ENCODE data around the gene BMP2K. TPM values are rescaled to one million over a fixed set of nuclear protein-coding genes. Genes with fewer than 3 reads are reported as not detected.

BMP2K gene
- total and polyA plus RNA-seq, 2 of the 8 experiments (the other 6 are each of a cell fraction or from before 2014, with no cell fraction given) = 15.6 to 24.1 TPM

- Histone ChIP-seq H3K56ac (replicated peaks; ENCODE audit: insufficient read length, low read depth, low read length) (no peak overlapping the region), H3K4ac (replicated peaks; ENCODE audit: insufficient read length, low read depth, low read length) (no peak overlapping the region), H3K79me1 (ENCODE audit: low read depth, low read length) (no peaks in the 10 kb centered on the region), H2BK15ac (ENCODE audit: low read length) (no peak overlapping the region), H2AK5ac (ENCODE audit: low read depth, low read length) (no peak overlapping the region), H3K9ac (replicated peaks in 1 of 4; ENCODE audit: extremely low read depth in 1 of 4, low read depth in 3 of 4, low read length in 3 of 4) (peak overlapping the region in 1 of 4 experiments; percentile 34; a peak in 1 of 7 replicates), H3K18ac (ENCODE audit: extremely low read depth, low read length) (no peak overlapping the region), H4K91ac (replicated peaks; ENCODE audit: insufficient read length, low read length) (no peak overlapping the region), H3K14ac (ENCODE audit: insufficient read length) (no peak overlapping the region), H3K23me2 (ENCODE audit: low read depth, low read length) (no peaks in the 10 kb centered on the region), H2AFZ (ENCODE audit: low read length) (no peak overlapping the region), H3K4me2 (ENCODE audit: insufficient read depth in 1 of 2, low read depth in 2 of 2, low read length in 2 of 2) (no peak overlapping the region), H3K9me3 (ENCODE audit: insufficient read depth in 2 of 2, low read depth in 1 of 2, low read length in 1 of 2) (no peaks in the 10 kb centered on the region), H3K79me2 (ENCODE audit: control insufficient read depth in 1 of 2, insufficient read depth in 2 of 2, low read length in 2 of 2) (no peaks in the 10 kb centered on the region), H3K27me3 (replicated peaks in 1 of 4; ENCODE audit: control insufficient read depth in 3 of 4, extremely low read depth in 1 of 4, insufficient read depth in 3 of 4, low read length in 3 of 4) (no peaks in the 10 kb centered on the region), H4K8ac (ENCODE audit: extremely low read depth, insufficient read depth, low read length) (no peak overlapping the region), H3K23ac (ENCODE audit: insufficient read length) (no peak overlapping the region), H3K36me3 (ENCODE audit: control insufficient read depth in 2 of 4, insufficient read depth in 4 of 4, low read length in 3 of 4) (peaks cover 0 to 10% (median 4%) of the 10 kb centered on the region in 4 experiments; a peak in 4 of 8 replicates), H4K20me1 (replicated peaks in 1 of 2; ENCODE audit: control insufficient read depth in 1 of 2, insufficient read depth in 2 of 2, low read length in 2 of 2) (peaks cover 0 to 1% of the 10 kb centered on the region in 2 experiments), H2BK20ac (ENCODE audit: low read length) (no peak overlapping the region), H3K4me3 (ENCODE audit: extremely low read depth in 1 of 4, insufficient read depth in 2 of 4, low read depth in 3 of 4, low read length in 4 of 4) (no peak overlapping the region), H3K27ac (ENCODE audit: low read depth, low read length) (no peak overlapping the region), H2BK120ac (replicated peaks; ENCODE audit: low read depth, low read length) (no peak overlapping the region), H2BK5ac (ENCODE audit: low read depth, low read length) (no peak overlapping the region), H2BK12ac (ENCODE audit: low read depth, low read length) (no peak overlapping the region), H3K4me1 (replicated peaks in 1 of 4; ENCODE audit: control insufficient read depth in 3 of 4, insufficient read depth in 4 of 4, low read length in 3 of 4) (no peaks in the 10 kb centered on the region), H4K5ac (ENCODE audit: insufficient read length, low read depth, low read length) (no peak overlapping the region)
- POLR2A ChIA-PET (ENCODE audit: partially characterized antibody) = no interaction called here
- CTCF ChIA-PET (ENCODE audit: partially characterized antibody) = interaction anchor here (0.6 kb wide), 1 partner anchor 851 kb away, joined by 3 read pairs; no protein-coding TSS in a partner anchor
- DNase-seq (ENCODE audit: low read depth in 1 of 2, low spot score in 2 of 2) (no peak), FAIRE-seq (no peak)
- 88% methylated on average over 2 of the region's 2 CpGs; no CpG with 5 or more reads in 1 of the 2 experiments for WGBS, 2 experiments (ENCODE audit: extremely low coverage in 1 of 2, insufficient coverage in 1 of 2, insufficient read length in 1 of 2, insufficient replicate concordance in 2 of 2, low coverage in 1 of 2, low lambda C conversion rate in 2 of 2, missing lambda C conversion rate in 1 of 2)
- TF ChIP-seq SP2 (IDR thresholded peaks at IDR 0.05; ENCODE audit: low read length) (no peak), MAFK (IDR thresholded peaks at IDR 0.05; ENCODE audit: low read depth, low read length) (no peak), KDM5A (IDR thresholded peaks at IDR 0.05; ENCODE audit: low read length) (no peak), SAP30 (IDR thresholded peaks at IDR 0.05; ENCODE audit: insufficient read depth, insufficient replicate concordance, low read length) (no peak), POU5F1 (IDR thresholded peaks at IDR 0.05; ENCODE audit: low read depth, low read length) (no peak), KDM1A (IDR thresholded peaks at IDR 0.05; ENCODE audit: borderline replicate concordance, low read length) (no peak), EZH2 (IDR thresholded peaks at IDR 0.05; ENCODE audit: low read depth, low read length, severe bottlenecking) (no peak), SRF (IDR thresholded peaks at IDR 0.05; ENCODE audit: low read depth, low read length) (no peak), ATF2 (IDR thresholded peaks at IDR 0.05; ENCODE audit: low read length) (no peak), E2F6 (IDR thresholded peaks at IDR 0.05) (no peak), RAD21 (IDR thresholded peaks at IDR 0.05 in 1 of 2, conservative IDR thresholded peaks at IDR 0.05 in 1 of 2; ENCODE audit: low read depth in 2 of 2, low read length in 2 of 2) (no peak), JUND (IDR thresholded peaks at IDR 0.05; ENCODE audit: low read length) (no peak)
Measured at GRCh38 chr4:78910612-78911011, 134.5 kb downstream of the BMP2K start.
